Measurements from ENCODE around the gene FAM181A.
A peak's percentile ranks its signal among the peaks of the same experiment; 100 is the strongest.

Gene FAM181A

GRCh38 chr14:93954900-93955849 is 28.0 kb downstream of the FAM181A start:
- Histone ChIP-seq H3K4me1 (ENCODE audit: control insufficient read depth, insufficient read depth, low read length) (peaks cover 20% of the 10 kb centered on the region), H3K9me3 (replicated peaks; ENCODE audit: low read length) (no peaks in the 10 kb centered on the region), H3K9ac (ENCODE audit: low read depth, low read length) (no peak overlapping the region), H3K36me3 (ENCODE audit: insufficient read depth, low read length) (no peaks in the 10 kb centered on the region), H3K4me3 (ENCODE audit: low read length) (no peak overlapping the region), H3K4me2 (ENCODE audit: low read length) (no peak overlapping the region), H3K27me3 (ENCODE audit: control insufficient read depth, insufficient read depth, low read length) (peaks cover 66% of the 10 kb centered on the region)

- Histone ChIP-seq H3K27me3 (ENCODE audit: control insufficient read depth, insufficient read depth, low read length) (peaks cover 61% of the 10 kb centered on the region), H3K4me3 (ENCODE audit: low read length) (no peak overlapping the region), H3K36me3 (ENCODE audit: insufficient read depth, low read length) (no peaks in the 10 kb centered on the region), H3K4me1 (ENCODE audit: control insufficient read depth, insufficient read depth, low read length) (peaks cover 24% of the 10 kb centered on the region), H3K9ac (ENCODE audit: low read depth, low read length) (no peak overlapping the region), H3K9me3 (replicated peaks; ENCODE audit: low read length) (no peaks in the 10 kb centered on the region), H3K4me2 (ENCODE audit: low read length) (no peak overlapping the region)
Observed at GRCh38 chr14:93955850-93956481, 28.8 kb downstream of the FAM181A start.

GRCh38 chr14:93956514-93957332 is 29.6 kb downstream of the FAM181A start:
- Histone ChIP-seq H3K4me3 (ENCODE audit: low read length) (no peak overlapping the region), H3K4me1 (ENCODE audit: control insufficient read depth, insufficient read depth, low read length) (peaks cover 24% of the 10 kb centered on the region), H3K4me2 (ENCODE audit: low read length) (no peak overlapping the region), H3K27me3 (ENCODE audit: control insufficient read depth, insufficient read depth, low read length) (peaks cover 55% of the 10 kb centered on the region), H3K36me3 (ENCODE audit: insufficient read depth, low read length) (no peaks in the 10 kb centered on the region), H3K9ac (ENCODE audit: low read depth, low read length) (no peak overlapping the region), H3K9me3 (replicated peaks; ENCODE audit: low read length) (no peaks in the 10 kb centered on the region)

GRCh38 chr14:93957333-93957710 is 30.2 kb downstream of the FAM181A start:
- peaks cover 50% of the 10 kb centered on the region for H3K27me3 ChIP-seq (ENCODE audit: control insufficient read depth, insufficient read depth, low read length)
- no peaks in the 10 kb centered on the region for H3K9me3 ChIP-seq (replicated peaks; ENCODE audit: low read length)
- no peaks in the 10 kb centered on the region for H3K36me3 ChIP-seq (ENCODE audit: insufficient read depth, low read length)
- H3K4me2 ChIP-seq (ENCODE audit: low read length), result no peak overlapping the region
- peaks cover 24% of the 10 kb centered on the region for H3K4me1 ChIP-seq (ENCODE audit: control insufficient read depth, insufficient read depth, low read length)
- no peak overlapping the region for H3K4me3 ChIP-seq (ENCODE audit: low read length)
- H3K9ac ChIP-seq (ENCODE audit: low read depth, low read length), result no peak overlapping the region

GRCh38 chr14:93957751-93958566 is 30.8 kb downstream of the FAM181A start:
- no peaks in the 10 kb centered on the region for H3K9me3 ChIP-seq (replicated peaks; ENCODE audit: low read length)
- peaks cover 29% of the 10 kb centered on the region for H3K4me1 ChIP-seq (ENCODE audit: control insufficient read depth, insufficient read depth, low read length)
- no peak overlapping the region for H3K9ac ChIP-seq (ENCODE audit: low read depth, low read length)

GRCh38 chr14:93958567-93959238 is 31.6 kb downstream of the FAM181A start:
- Histone ChIP-seq H3K36me3 (ENCODE audit: insufficient read depth, low read length) (no peaks in the 10 kb centered on the region), H3K4me2 (ENCODE audit: low read length) (peak overlapping the region; percentile 46), H3K9ac (ENCODE audit: low read depth, low read length) (peak overlapping the region; percentile 32), H3K9me3 (replicated peaks; ENCODE audit: low read length) (no peaks in the 10 kb centered on the region), H3K4me1 (ENCODE audit: control insufficient read depth, insufficient read depth, low read length) (peaks cover 34% of the 10 kb centered on the region), H3K4me3 (ENCODE audit: low read length) (no peak overlapping the region), H3K27me3 (ENCODE audit: control insufficient read depth, insufficient read depth, low read length) (peaks cover 36% of the 10 kb centered on the region)

More at GRCh38 chr14:93957751-93958566, 30.8 kb downstream of the FAM181A start:
- Histone ChIP-seq H3K27me3 (ENCODE audit: control insufficient read depth, insufficient read depth, low read length) (peaks cover 43% of the 10 kb centered on the region), H3K4me2 (ENCODE audit: low read length) (no peak overlapping the region), H3K36me3 (ENCODE audit: insufficient read depth, low read length) (no peaks in the 10 kb centered on the region), H3K4me3 (ENCODE audit: low read length) (no peak overlapping the region)

- H3K4me1 ChIP-seq (ENCODE audit: control insufficient read depth, insufficient read depth, low read length), result peaks cover 34% of the 10 kb centered on the region
Observed at GRCh38 chr14:93959239-93960107, 32.3 kb downstream of the FAM181A start.

GRCh38 chr14:93960108-93960475 is 32.9 kb downstream of the FAM181A start:
- Histone ChIP-seq H3K4me2 (ENCODE audit: low read length) (peak overlapping the region; percentile 46), H3K4me3 (ENCODE audit: low read length) (no peak overlapping the region), H3K36me3 (ENCODE audit: insufficient read depth, low read length) (no peaks in the 10 kb centered on the region), H3K4me1 (ENCODE audit: control insufficient read depth, insufficient read depth, low read length) (peaks cover 36% of the 10 kb centered on the region), H3K27me3 (ENCODE audit: control insufficient read depth, insufficient read depth, low read length) (peaks cover 22% of the 10 kb centered on the region), H3K9ac (ENCODE audit: low read depth, low read length) (no peak overlapping the region), H3K9me3 (replicated peaks; ENCODE audit: low read length) (no peaks in the 10 kb centered on the region)

More at GRCh38 chr14:93959239-93960107, 32.3 kb downstream of the FAM181A start:
- Histone ChIP-seq H3K36me3 (ENCODE audit: insufficient read depth, low read length) (no peaks in the 10 kb centered on the region), H3K4me2 (ENCODE audit: low read length) (peak overlapping the region; percentile 46), H3K9me3 (replicated peaks; ENCODE audit: low read length) (no peaks in the 10 kb centered on the region), H3K27me3 (ENCODE audit: control insufficient read depth, insufficient read depth, low read length) (peaks cover 28% of the 10 kb centered on the region), H3K4me3 (ENCODE audit: low read length) (no peak overlapping the region), H3K9ac (ENCODE audit: low read depth, low read length) (peak overlapping the region; percentile 32)

GRCh38 chr14:93960774-93961438 is 33.8 kb downstream of the FAM181A start:
- Histone ChIP-seq H3K36me3 (ENCODE audit: insufficient read depth, low read length) (no peaks in the 10 kb centered on the region), H3K27me3 (ENCODE audit: control insufficient read depth, insufficient read depth, low read length) (peaks cover 14% of the 10 kb centered on the region), H3K4me2 (ENCODE audit: low read length) (no peak overlapping the region), H3K9me3 (replicated peaks; ENCODE audit: low read length) (no peaks in the 10 kb centered on the region), H3K9ac (ENCODE audit: low read depth, low read length) (no peak overlapping the region), H3K4me3 (ENCODE audit: low read length) (no peak overlapping the region), H3K4me1 (ENCODE audit: control insufficient read depth, insufficient read depth, low read length) (peaks cover 38% of the 10 kb centered on the region)
